Measurements from ENCODE around the gene MPRIP.

DNA sequence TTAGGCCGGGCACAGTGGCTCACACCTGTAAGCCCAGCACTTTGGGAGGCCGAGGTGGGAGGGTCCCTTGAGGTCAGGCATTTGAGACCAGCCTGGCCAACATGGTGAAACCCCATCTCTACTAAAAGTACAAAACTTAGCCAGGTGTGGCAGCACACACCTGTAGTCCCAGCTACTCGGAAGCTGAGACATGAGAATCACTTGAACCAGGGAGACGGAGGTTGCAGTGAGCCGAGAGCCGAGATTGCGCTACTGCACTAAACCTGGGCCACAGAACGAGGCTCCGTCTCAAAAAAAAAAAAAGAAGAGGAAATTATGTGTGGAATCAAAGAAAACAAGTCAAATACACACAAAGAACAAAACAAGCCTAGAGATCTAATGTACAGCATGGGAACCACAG is 16.1 kb upstream of the MPRIP start:
- TF ChIP-seq, protein P1, sequence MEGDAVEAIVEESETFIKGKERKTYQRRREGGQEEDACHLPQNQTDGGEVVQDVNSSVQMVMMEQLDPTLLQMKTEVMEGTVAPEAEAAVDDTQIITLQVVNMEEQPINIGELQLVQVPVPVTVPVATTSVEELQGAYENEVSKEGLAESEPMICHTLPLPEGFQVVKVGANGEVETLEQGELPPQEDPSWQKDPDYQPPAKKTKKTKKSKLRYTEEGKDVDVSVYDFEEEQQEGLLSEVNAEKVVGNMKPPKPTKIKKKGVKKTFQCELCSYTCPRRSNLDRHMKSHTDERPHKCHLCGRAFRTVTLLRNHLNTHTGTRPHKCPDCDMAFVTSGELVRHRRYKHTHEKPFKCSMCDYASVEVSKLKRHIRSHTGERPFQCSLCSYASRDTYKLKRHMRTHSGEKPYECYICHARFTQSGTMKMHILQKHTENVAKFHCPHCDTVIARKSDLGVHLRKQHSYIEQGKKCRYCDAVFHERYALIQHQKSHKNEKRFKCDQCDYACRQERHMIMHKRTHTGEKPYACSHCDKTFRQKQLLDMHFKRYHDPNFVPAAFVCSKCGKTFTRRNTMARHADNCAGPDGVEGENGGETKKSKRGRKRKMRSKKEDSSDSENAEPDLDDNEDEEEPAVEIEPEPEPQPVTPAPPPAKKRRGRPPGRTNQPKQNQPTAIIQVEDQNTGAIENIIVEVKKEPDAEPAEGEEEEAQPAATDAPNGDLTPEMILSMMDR (conservative IDR thresholded peaks at IDR 0.05) = no peak
- no peak for TF ChIP-seq ZFX (IDR thresholded peaks at IDR 0.05)
